Breast epithelium (tissue), 4 donors: ENCODE data around the gene NFIB. TPM values are rescaled to one million over a fixed set of nuclear protein-coding genes. Genes with fewer than 3 reads are reported as not detected.

ENCODE experiments used
- DNase-seq, 2 donors: peaks; one replicate each; pipeline ENCODE4 v3.0.0-alpha.2; 2019; ENCODE audit warnings: low spot score in 2 of 2
- H3K27ac ChIP-seq, 2 donors: fragments of 200-600 bp; sonication (generic) in 1 of 2; one replicate each; pipeline ENCODE4 v1.5.1; 2016 to 2019; ENCODE audit warnings: mild to moderate bottlenecking in 1 of 2
- H3K27me3 ChIP-seq, 2 donors: fragments of 200-600 bp; sonication (generic) in 1 of 2; one replicate each; pipeline versions ENCODE4 v1.5.1 to v1.6.0; 2017 to 2019; ENCODE audit warnings: control low read depth in 1 of 2, mild to moderate bottlenecking in 1 of 2
- H3K36me3 ChIP-seq: fragments of 200-600 bp; one replicate; pipeline ENCODE4 v1.5.1; 2019
- H3K4me1 ChIP-seq, 2 donors: fragments of 200-600 bp; sonication (generic); one replicate each; pipeline ENCODE4 v1.5.1; 2016 to 2019; ENCODE audit warnings: control low read depth in 1 of 2
- H3K4me3 ChIP-seq, 3 donors: fragments of 200-600 bp; sonication (generic); 1 replicate in 2 of 3; 2 replicates in 1 of 3; pipeline ENCODE4 v1.5.1; 2016 to 2019; ENCODE audit warnings: mild to moderate bottlenecking in 3 of 3, moderate library complexity in 2 of 3
- H3K9me3 ChIP-seq, 2 donors: fragments of 200-600 bp; sonication (generic) in 1 of 2; one replicate each; pipeline ENCODE4 v1.5.1; 2016 to 2019; ENCODE audit warnings: control low read depth in 1 of 2
- POLR2A ChIP-seq: fragments of 450-650 bp; IDR thresholded peaks from one replicate; pipeline ENCODE4 v1.6.1; 2016; ENCODE audit warnings: antibody characterized with exemption, mild to moderate bottlenecking, moderate library complexity
- POLR2AphosphoS5 ChIP-seq, 3 donors: sonication (generic); formaldehyde crosslinking; IDR thresholded peaks; one replicate each; pipeline ENCODE4 v1.6.1; 2017; ENCODE audit warnings: antibody characterized with exemption in 3 of 3
- intact Hi-C: fragments of 100-400 bp; cut with DNase I; formaldehyde crosslinking; loops from one replicate; pipeline ENCODE4 v1.15.1; 2023; ENCODE audit warnings: low total_unique reads
- total RNA-seq, 3 donors: library from RNA; depleted of rRNA; stranded (reverse); fragments of >200 nt; gene quantifications; one replicate each; pipeline ENCODE4 v1.1.0, GENCODE V29; 2016
- TF ChIP-seq, protein P1 (sequence below), 3 donors: fragments of 450-650 bp; IDR thresholded peaks; one replicate each; pipeline ENCODE4 v1.5.1; 2016 to 2017; ENCODE audit warnings: antibody characterized with exemption in 3 of 3, mild to moderate bottlenecking in 3 of 3, moderate library complexity in 3 of 3

Gene NFIB
- total RNA-seq, 3 donors from 2014 or later = 95.2 to 237 (median 105) TPM

DNA sequence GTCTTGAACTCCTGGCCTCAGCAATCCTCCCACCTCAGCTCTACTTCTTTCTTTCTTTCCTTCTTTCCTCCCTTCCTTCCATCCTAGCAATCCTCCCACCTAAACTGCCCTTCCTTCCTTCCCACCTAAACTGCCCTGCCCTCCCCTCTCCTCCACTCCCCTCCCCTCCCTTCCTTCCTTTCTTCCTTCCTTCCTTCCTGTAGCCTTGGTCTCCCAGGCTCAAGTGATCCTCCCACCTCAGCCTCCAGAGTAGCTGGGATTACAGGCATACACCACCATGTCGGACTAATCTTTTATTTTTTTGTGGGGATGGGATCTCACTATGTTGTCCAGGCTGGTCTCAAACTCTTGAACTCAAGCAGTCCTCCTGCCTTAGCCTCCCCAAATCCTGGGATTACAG, 65.8 kb downstream of the NFIB start:
- Histone ChIP-seq H3K27me3 (no peaks in the 10 kb centered on the region), H3K9me3 (no peaks in the 10 kb centered on the region), H3K36me3 (no peaks in the 10 kb centered on the region), H3K4me1 (peaks cover 0 to 22% of the 10 kb centered on the region in 2 donors), H3K4me3 (no peak overlapping the region), H3K27ac (peak overlapping the region in 1 of 2 donors; percentile 54)
- DNase-seq = no peak
- TF ChIP-seq, protein P1, sequence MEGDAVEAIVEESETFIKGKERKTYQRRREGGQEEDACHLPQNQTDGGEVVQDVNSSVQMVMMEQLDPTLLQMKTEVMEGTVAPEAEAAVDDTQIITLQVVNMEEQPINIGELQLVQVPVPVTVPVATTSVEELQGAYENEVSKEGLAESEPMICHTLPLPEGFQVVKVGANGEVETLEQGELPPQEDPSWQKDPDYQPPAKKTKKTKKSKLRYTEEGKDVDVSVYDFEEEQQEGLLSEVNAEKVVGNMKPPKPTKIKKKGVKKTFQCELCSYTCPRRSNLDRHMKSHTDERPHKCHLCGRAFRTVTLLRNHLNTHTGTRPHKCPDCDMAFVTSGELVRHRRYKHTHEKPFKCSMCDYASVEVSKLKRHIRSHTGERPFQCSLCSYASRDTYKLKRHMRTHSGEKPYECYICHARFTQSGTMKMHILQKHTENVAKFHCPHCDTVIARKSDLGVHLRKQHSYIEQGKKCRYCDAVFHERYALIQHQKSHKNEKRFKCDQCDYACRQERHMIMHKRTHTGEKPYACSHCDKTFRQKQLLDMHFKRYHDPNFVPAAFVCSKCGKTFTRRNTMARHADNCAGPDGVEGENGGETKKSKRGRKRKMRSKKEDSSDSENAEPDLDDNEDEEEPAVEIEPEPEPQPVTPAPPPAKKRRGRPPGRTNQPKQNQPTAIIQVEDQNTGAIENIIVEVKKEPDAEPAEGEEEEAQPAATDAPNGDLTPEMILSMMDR (IDR thresholded peaks at IDR 0.05) = no peak
- no peak for TF ChIP-seq POLR2AphosphoS5 (IDR thresholded peaks at IDR 0.05)
- intact Hi-C loops = no loop called here

DNA sequence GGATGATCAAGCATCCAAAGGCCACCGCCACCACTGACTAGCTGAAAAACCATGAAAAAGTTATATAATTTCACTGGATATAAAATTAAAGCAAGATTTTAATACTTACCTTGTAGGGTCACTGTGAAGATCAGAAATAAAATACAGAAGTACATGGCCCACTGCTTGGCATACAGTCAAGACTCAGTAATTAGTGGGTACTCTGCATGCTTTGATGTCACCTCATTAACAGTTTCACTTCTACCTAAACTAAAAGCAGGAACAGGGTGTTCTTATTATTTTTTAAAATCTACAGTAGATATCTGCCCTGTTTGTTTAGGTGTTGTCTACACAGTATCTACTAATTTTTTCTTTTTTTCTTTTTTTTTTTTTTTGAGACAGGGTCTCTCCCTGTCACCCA, 66.4 kb downstream of the NFIB start:
- no peak for DNase-seq
- Histone ChIP-seq H3K27me3 (no peaks in the 10 kb centered on the region), H3K36me3 (no peaks in the 10 kb centered on the region), H3K4me1 (peaks cover 0 to 25% of the 10 kb centered on the region in 2 donors), H3K9me3 (no peaks in the 10 kb centered on the region), H3K27ac (peak overlapping the region in 1 of 2 donors; percentile 27), H3K4me3 (no peak overlapping the region)
- intact Hi-C loops = no loop called here
- TF ChIP-seq POLR2A = no peak
- TF ChIP-seq POLR2AphosphoS5 (IDR thresholded peaks at IDR 0.05) = no peak
- TF ChIP-seq, protein P1 (IDR thresholded peaks at IDR 0.05) = no peak

DNA sequence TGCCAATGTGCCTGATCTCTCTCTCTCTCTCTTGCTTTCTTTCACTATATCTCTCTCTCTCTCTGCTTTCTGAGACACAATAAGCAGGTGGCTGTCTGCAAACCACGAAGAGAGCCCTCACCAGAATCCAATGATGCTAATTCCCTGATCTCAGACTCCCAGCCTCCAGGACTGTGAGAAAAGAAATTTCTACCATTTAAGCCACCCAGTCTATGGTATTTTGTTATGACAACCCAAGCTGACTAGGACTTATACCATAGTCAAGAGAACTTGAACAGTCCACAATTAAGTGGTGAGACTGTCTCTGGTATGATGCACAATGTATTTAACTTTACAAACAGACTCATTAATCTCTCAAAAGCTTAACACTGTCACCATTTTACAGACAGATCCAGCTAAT, 67.0 kb downstream of the NFIB start:
- DNase-seq = no peak
- peak overlapping the region; percentile 2 to 27 for H3K27ac ChIP-seq
- no peak overlapping the region for H3K4me3 ChIP-seq
- intact Hi-C loops = no loop called here
- peaks cover 0 to 24% of the 10 kb centered on the region in 2 donors for H3K4me1 ChIP-seq
- TF ChIP-seq, protein P1 (IDR thresholded peaks at IDR 0.05) = no peak
- no peak for TF ChIP-seq POLR2AphosphoS5 (IDR thresholded peaks at IDR 0.05)
- TF ChIP-seq POLR2A = no peak
- no peaks in the 10 kb centered on the region for H3K27me3 ChIP-seq
- no peaks in the 10 kb centered on the region for H3K36me3 ChIP-seq
- H3K9me3 ChIP-seq = no peaks in the 10 kb centered on the region

DNA sequence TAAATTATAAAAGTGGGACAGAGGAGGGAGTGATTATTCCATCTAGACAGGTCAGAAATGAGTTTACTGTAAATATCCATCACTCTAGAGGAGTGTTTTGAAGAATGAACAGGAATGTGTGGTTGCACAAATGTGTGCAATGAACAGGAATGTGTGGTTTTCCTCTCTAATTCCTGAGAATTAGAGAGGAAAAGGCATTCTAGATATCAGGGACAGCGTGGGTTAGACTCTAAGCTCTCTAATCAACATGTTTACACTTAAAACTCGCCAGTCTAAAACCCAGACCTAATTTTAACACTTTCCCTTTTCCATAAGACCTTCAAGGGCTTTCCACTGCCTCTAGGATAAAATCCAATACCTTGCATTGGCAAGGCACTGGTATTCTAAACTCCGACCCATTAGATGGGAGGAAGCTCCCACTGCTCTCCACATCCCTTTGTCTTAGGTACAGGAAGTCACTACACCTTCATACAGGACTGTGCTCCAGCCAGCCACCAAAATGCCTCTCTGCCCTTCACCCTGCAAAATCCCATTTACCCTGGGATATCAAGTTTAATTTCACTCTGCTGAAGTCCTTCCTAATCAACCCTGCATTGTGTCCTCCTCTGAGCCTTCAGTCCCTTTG, 67.9 kb downstream of the NFIB start:
- no peaks in the 10 kb centered on the region for H3K9me3 ChIP-seq
- H3K4me1 ChIP-seq = peaks cover 0 to 19% of the 10 kb centered on the region in 2 donors
- no peaks in the 10 kb centered on the region for H3K27me3 ChIP-seq
- H3K27ac ChIP-seq = peak overlapping the region in 1 of 2 donors; percentile 46
- TF ChIP-seq POLR2AphosphoS5 (IDR thresholded peaks at IDR 0.05) (no peak), POLR2A (no peak)
- TF ChIP-seq, protein P1 (IDR thresholded peaks at IDR 0.05) = no peak
- no peak overlapping the region for H3K4me3 ChIP-seq
- intact Hi-C loops = no loop called here
- DNase-seq = no peak
- H3K36me3 ChIP-seq = no peaks in the 10 kb centered on the region

DNA sequence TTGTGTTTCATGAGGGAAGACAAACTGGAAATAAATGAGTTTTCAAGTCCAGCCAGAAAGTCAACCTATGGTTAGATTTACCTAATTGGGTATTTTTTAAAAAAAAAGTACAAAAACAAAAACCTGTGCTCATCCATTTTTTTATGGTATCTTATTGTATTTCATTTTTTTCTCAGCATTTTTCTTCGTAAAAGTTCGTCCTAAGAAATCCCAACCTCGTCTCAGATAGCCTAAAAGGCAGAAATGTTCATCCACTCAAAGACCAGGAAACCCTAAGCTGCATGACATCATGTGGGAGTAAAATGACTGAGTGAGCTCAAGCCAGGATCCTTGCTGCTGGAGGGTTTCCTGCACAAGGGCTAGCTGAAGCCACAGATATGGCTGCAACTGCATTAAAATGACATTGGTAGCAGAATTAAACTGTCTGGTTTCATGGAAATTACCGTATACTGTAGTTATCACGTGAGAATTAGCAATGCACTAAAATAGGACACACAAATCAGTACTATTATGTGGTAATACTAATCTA, 70.4 kb downstream of the NFIB start:
- Histone ChIP-seq H3K27me3 (no peaks in the 10 kb centered on the region), H3K27ac (no peak overlapping the region), H3K9me3 (no peaks in the 10 kb centered on the region), H3K4me1 (peaks cover 0 to 12% of the 10 kb centered on the region in 2 donors), H3K4me3 (no peak overlapping the region), H3K36me3 (no peaks in the 10 kb centered on the region)
- DNase-seq = no peak
- intact Hi-C loops = no loop called here
- TF ChIP-seq, protein P1 (IDR thresholded peaks at IDR 0.05) = no peak
- TF ChIP-seq POLR2AphosphoS5 (IDR thresholded peaks at IDR 0.05) (no peak), POLR2A (no peak)
